HepG2 (cell line): ENCODE data around the gene VGLL4.

Experiments
- GTF2F1 ChIP-seq: fragments of 150-350 bp; IDR thresholded peaks from 2 replicates; pipeline ENCODE4 v1.6.1; 2014; ENCODE audit warnings: low read length
- MTA3 ChIP-seq: sonication (generic); formaldehyde crosslinking; IDR thresholded peaks from 2 replicates; pipeline ENCODE4 v1.4.0; 2020; ENCODE audit warnings: missing genetic modification reagents
- U2AF1 ChIP-seq: fragments of 200-400 bp; formaldehyde crosslinking; optimal IDR thresholded peaks from 2 replicates; pipeline ENCODE3; 2017; ENCODE audit warnings: mild to moderate bottlenecking, low read depth, low read length
- ZNF589 ChIP-seq: sonication (generic); formaldehyde crosslinking; conservative IDR thresholded peaks from 2 replicates; pipeline ENCODE4 v1.8.0; 2022; ENCODE audit warnings: mild to moderate bottlenecking, moderate library complexity, missing genetic modification reagents

DNA sequence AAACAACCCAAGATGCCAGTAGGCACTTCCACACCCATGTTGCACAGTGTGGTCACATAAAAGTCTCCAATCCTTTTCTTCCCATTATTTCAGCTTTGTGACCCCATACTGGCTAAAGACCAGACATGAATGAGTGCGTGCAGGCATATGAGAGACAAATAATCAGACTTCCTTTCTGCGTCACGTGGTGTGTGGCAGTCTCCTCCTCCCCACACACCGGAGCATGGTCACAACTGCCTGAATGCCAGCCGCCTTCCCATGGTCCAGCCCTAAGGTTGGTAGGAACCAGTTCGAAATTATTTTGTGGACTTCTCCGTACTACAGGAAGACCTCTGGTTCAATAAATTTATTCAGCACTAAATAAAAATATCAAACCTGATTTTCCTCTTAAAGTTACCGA lies 65.5 kb downstream of the VGLL4 start:
- TF ChIP-seq ZNF589 (CRISPR knock-in tag) = no peak
- TF ChIP-seq U2AF1 = no peak
- TF ChIP-seq GTF2F1 = no peak
- TF ChIP-seq MTA3 (CRISPR knock-in tag) = no peak
